ENCODE measurements around the gene TFR2.

- no peak for TF ChIP-seq CTCF (IDR thresholded peaks at IDR 0.05 in 8 of 11, conservative IDR thresholded peaks at IDR 0.05 in 3 of 11)
- TF ChIP-seq POLR2A (IDR thresholded peaks at IDR 0.05) = no peak
Measured at GRCh38 chr7:100621554-100621953, 19.8 kb downstream of the TFR2 start.
